GM19395 (cell line): ENCODE results near the gene FAM120A.
"Not testable (repeated sequence)": the region's sequence is repeated elsewhere in the genome, so short reads cannot be mapped to it uniquely, and the experiment has no call there.

ENCODE experiments used
- ATAC-seq: cut with Tn5 transposase; IDR thresholded peaks from one replicate; pipeline ENCODE4 v1.9.1; 2021; ENCODE audit warnings: mild to moderate bottlenecking, moderate library complexity; ENCODE audit not compliant: unreplicated experiment

Gene FAM120A

GRCh38 chr9:93508207-93508606 is 56.7 kb downstream of the FAM120A start:
- ATAC-seq = no peak

- ATAC-seq = no peak
Measured at GRCh38 chr9:93509084-93509483, 57.6 kb downstream of the FAM120A start.

GRCh38 chr9:93510041-93510440 is 58.6 kb downstream of the FAM120A start:
- no peak for ATAC-seq

- ATAC-seq = not testable (repeated sequence)
Measured at GRCh38 chr9:93511228-93511627, 59.7 kb downstream of the FAM120A start.

GRCh38 chr9:93512170-93512812 is 60.8 kb downstream of the FAM120A start:
- not testable (repeated sequence) for ATAC-seq

GRCh38 chr9:93513606-93514005 is 62.1 kb downstream of the FAM120A start:
- no peak for ATAC-seq

GRCh38 chr9:93517331-93517730 is 65.8 kb downstream of the FAM120A start:
- no peak for ATAC-seq

GRCh38 chr9:93520523-93520922 is 69.0 kb downstream of the FAM120A start:
- no peak for ATAC-seq

GRCh38 chr9:93522736-93523135 is 71.3 kb downstream of the FAM120A start:
- ATAC-seq = no peak

- ATAC-seq = no peak
Measured at GRCh38 chr9:93523518-93524144, 72.1 kb downstream of the FAM120A start.

- no peak for ATAC-seq
Measured at GRCh38 chr9:93525476-93525875, 74.0 kb downstream of the FAM120A start.

GRCh38 chr9:93531374-93531773 is 79.9 kb downstream of the FAM120A start:
- ATAC-seq = no peak

- no peak for ATAC-seq
Measured at GRCh38 chr9:93532141-93532540, 80.7 kb downstream of the FAM120A start.

- ATAC-seq = no peak
Measured at GRCh38 chr9:93533863-93534262, 82.4 kb downstream of the FAM120A start.

GRCh38 chr9:93536167-93536566 is 84.7 kb downstream of the FAM120A start:
- ATAC-seq = no peak

- ATAC-seq = no peak
Measured at GRCh38 chr9:93536874-93537273, 85.4 kb downstream of the FAM120A start.

GRCh38 chr9:93540305-93540704 is 88.8 kb downstream of the FAM120A start:
- no peak for ATAC-seq

GRCh38 chr9:93541005-93541404 is 89.5 kb downstream of the FAM120A start:
- no peak for ATAC-seq

GRCh38 chr9:93541581-93542349 is 90.3 kb downstream of the FAM120A start:
- no peak for ATAC-seq

- no peak for ATAC-seq
Measured at GRCh38 chr9:93543117-93543516, 91.6 kb downstream of the FAM120A start.

GRCh38 chr9:93546356-93546755 is 94.9 kb downstream of the FAM120A start:
- no peak for ATAC-seq

- no peak for ATAC-seq
Measured at GRCh38 chr9:93549611-93550010, 98.1 kb downstream of the FAM120A start.
